H1 (cell line): ENCODE data around the gene PSMB3. TPM values are rescaled to one million over a fixed set of nuclear protein-coding genes. Genes with fewer than 3 reads are reported as not detected.

ENCODE experiments used
- CTCF ChIA-PET: fragments of 300-600 bp; sonication (Branson Sonifier 250); formaldehyde crosslinking; loops from one replicate; lab custom pipeline; 2021; ENCODE audit not compliant: partially characterized antibody; lab: Charles Lee
- POLR2A ChIA-PET: fragments of 300-600 bp; sonication (Branson Sonifier 250); formaldehyde crosslinking; loops from one replicate; lab custom pipeline; 2021; ENCODE audit warnings: inconsistent platforms; ENCODE audit not compliant: partially characterized antibody; lab: Charles Lee
- DNase-seq, 2 experiments: peaks; one replicate each; pipeline versions ENCODE4 v3.0.0 to v3.0.0-alpha.2; 2010 to 2022; ENCODE audit warnings: low spot score in 2 of 2, low read depth in 1 of 2, mixed read lengths in 1 of 2
- FAIRE-seq: peaks from 2 replicates; lab custom pipeline; 2011; peaks lifted over from hg19 to GRCh38; lab: Jason Lieb, UNC
- H2AFZ ChIP-seq: 2 replicates; pipeline ENCODE4 v1.8.1; 2012; ENCODE audit warnings: low read length, inconsistent platforms
- H2AK5ac ChIP-seq: 2 replicates; pipeline ENCODE4 v1.6.1; 2013; ENCODE audit warnings: low read depth, low read length
- H2BK120ac ChIP-seq: replicated peaks from 2 replicates; pipeline ENCODE3; 2013; ENCODE audit warnings: low read depth, low read length, inconsistent platforms
- H2BK12ac ChIP-seq: 2 replicates; pipeline ENCODE4 v1.6.1; 2013; ENCODE audit warnings: low read depth, low read length
- H2BK15ac ChIP-seq: 2 replicates; pipeline ENCODE4 v1.6.1; 2013; ENCODE audit warnings: low read length
- H2BK20ac ChIP-seq: 2 replicates; pipeline ENCODE4 v1.6.1; 2013; ENCODE audit warnings: low read length
- H2BK5ac ChIP-seq: 2 replicates; pipeline ENCODE4 v1.6.1; 2013; ENCODE audit warnings: low read depth, low read length
- H3K14ac ChIP-seq: 2 replicates; pipeline ENCODE4 v1.6.1; 2013; ENCODE audit warnings: inconsistent platforms; ENCODE audit not compliant: insufficient read length
- H3K18ac ChIP-seq: 2 replicates; pipeline ENCODE4 v1.6.1; 2013; ENCODE audit warnings: low read length; ENCODE audit errors: extremely low read depth
- H3K23ac ChIP-seq: 2 replicates; pipeline ENCODE4 v1.6.1; 2013; ENCODE audit warnings: inconsistent platforms; ENCODE audit not compliant: insufficient read length
- H3K23me2 ChIP-seq: 2 replicates; pipeline ENCODE4 v1.6.1; 2013; ENCODE audit warnings: low read depth, low read length
- H3K27ac ChIP-seq: 2 replicates; pipeline ENCODE4 v1.6.1; 2011; ENCODE audit warnings: low read depth, low read length, inconsistent platforms
- H3K27me3 ChIP-seq, 4 experiments: replicated peaks in 1 of 4; 1 replicate in 1 of 4; 2 replicates in 3 of 4; pipeline versions ENCODE4 v1.6.1 to v1.8.1; 2011 to 2013; ENCODE audit warnings: low read length in 3 of 4, mild to moderate bottlenecking in 3 of 4, inconsistent platforms in 2 of 4, mixed read lengths in 2 of 4, moderate library complexity in 1 of 4; ENCODE audit not compliant: control insufficient read depth in 3 of 4, insufficient read depth in 3 of 4; ENCODE audit errors: extremely low read depth in 1 of 4
- H3K36me3 ChIP-seq, 4 experiments: 2 replicates each; pipeline versions ENCODE4 v1.6.1 to v1.8.1; 2011 to 2013; ENCODE audit warnings: mild to moderate bottlenecking in 4 of 4, low read length in 3 of 4, moderate library complexity in 2 of 4, control low read depth in 1 of 4, inconsistent platforms in 1 of 4; ENCODE audit not compliant: insufficient read depth in 4 of 4, control insufficient read depth in 2 of 4
- H3K4ac ChIP-seq: replicated peaks from 2 replicates; pipeline ENCODE3; 2013; ENCODE audit warnings: low read length, low read depth, mixed read lengths, inconsistent platforms; ENCODE audit not compliant: insufficient read length
- H3K4me1 ChIP-seq, 4 experiments: replicated peaks in 1 of 4; 1 replicate in 1 of 4; 2 replicates in 3 of 4; pipeline versions ENCODE4 v1.6.1 to v1.8.1; 2011 to 2013; ENCODE audit warnings: low read length in 3 of 4, inconsistent platforms in 2 of 4, mixed read lengths in 1 of 4; ENCODE audit not compliant: insufficient read depth in 4 of 4, control insufficient read depth in 3 of 4
- H3K4me2 ChIP-seq, 2 experiments: 2 replicates each; pipeline versions ENCODE4 v1.6.1 to v1.8.1; 2011 to 2013; ENCODE audit warnings: low read depth in 2 of 2, low read length in 2 of 2, control low read depth in 1 of 2, inconsistent platforms in 1 of 2, mild to moderate bottlenecking in 1 of 2; ENCODE audit not compliant: insufficient read depth in 1 of 2
- H3K4me3 ChIP-seq, 4 experiments: fragments of 200-600, 300-600 bp in 1 of 4; sonication (generic), shearing (Covaris generic), sonication (Bioruptor Twin) in 1 of 4; 2 replicates each; pipeline versions ENCODE4 v1.5.1 to v1.8.1; 2011 to 2016; ENCODE audit warnings: low read length in 4 of 4, low read depth in 3 of 4, control low read depth in 2 of 4, inconsistent platforms in 2 of 4, mild to moderate bottlenecking in 2 of 4, mixed read lengths in 1 of 4, moderate library complexity in 1 of 4; ENCODE audit not compliant: insufficient read depth in 2 of 4; ENCODE audit errors: extremely low read depth in 1 of 4
- H3K56ac ChIP-seq: replicated peaks from 2 replicates; pipeline ENCODE3; 2013; ENCODE audit warnings: low read depth, mild to moderate bottlenecking, mixed read lengths, low read length, inconsistent platforms; ENCODE audit not compliant: insufficient read length
- H3K79me1 ChIP-seq: 2 replicates; pipeline ENCODE4 v1.6.1; 2013; ENCODE audit warnings: low read depth, low read length, control low read depth
- H3K79me2 ChIP-seq, 2 experiments: 2 replicates each; pipeline versions ENCODE4 v1.6.1 to v1.8.1; 2012 to 2013; ENCODE audit warnings: low read length in 2 of 2, mild to moderate bottlenecking in 2 of 2, inconsistent platforms in 1 of 2; ENCODE audit not compliant: insufficient read depth in 2 of 2, control insufficient read depth in 1 of 2
- H3K9ac ChIP-seq, 4 experiments: replicated peaks in 1 of 4; 1 replicate in 1 of 4; 2 replicates in 3 of 4; pipeline versions ENCODE4 v1.6.1 to v1.8.1; 2011 to 2013; ENCODE audit warnings: low read depth in 3 of 4, low read length in 3 of 4, control low read depth in 2 of 4, mild to moderate bottlenecking in 2 of 4, moderate library complexity in 2 of 4, inconsistent platforms in 1 of 4; ENCODE audit errors: extremely low read depth in 1 of 4
- H3K9me3 ChIP-seq, 2 experiments: 2 replicates each; pipeline versions ENCODE4 v1.6.1 to v1.8.1; 2012 to 2013; ENCODE audit warnings: mild to moderate bottlenecking in 2 of 2, moderate library complexity in 2 of 2, control low read depth in 1 of 2, inconsistent platforms in 1 of 2, low read depth in 1 of 2, low read length in 1 of 2, mixed read lengths in 1 of 2; ENCODE audit not compliant: insufficient read depth in 2 of 2
- H4K20me1 ChIP-seq, 2 experiments: replicated peaks in 1 of 2; 2 replicates each; pipeline versions ENCODE3 to v1.8.1; 2011 to 2013; ENCODE audit warnings: inconsistent platforms in 2 of 2, low read length in 2 of 2, mild to moderate bottlenecking in 1 of 2; ENCODE audit not compliant: insufficient read depth in 2 of 2, control insufficient read depth in 1 of 2
- H4K5ac ChIP-seq: 2 replicates; pipeline ENCODE4 v1.6.1; 2013; ENCODE audit warnings: low read length, low read depth, mixed read lengths, inconsistent platforms; ENCODE audit not compliant: insufficient read length
- H4K8ac ChIP-seq: 2 replicates; pipeline ENCODE4 v1.8.0; 2013; ENCODE audit warnings: mild to moderate bottlenecking, moderate library complexity, low read length, inconsistent platforms; ENCODE audit not compliant: insufficient read depth; ENCODE audit errors: extremely low read depth
- H4K91ac ChIP-seq: replicated peaks from 2 replicates; pipeline ENCODE3; 2013; ENCODE audit warnings: low read length, mixed read lengths, inconsistent platforms; ENCODE audit not compliant: insufficient read length
- CREB1 ChIP-seq: IDR thresholded peaks from 2 replicates; pipeline ENCODE4 v1.6.1; 2012; ENCODE audit warnings: inconsistent platforms
- MAFK ChIP-seq: IDR thresholded peaks from 2 replicates; pipeline ENCODE4 v1.6.1; 2012; ENCODE audit warnings: low read depth, mild to moderate bottlenecking, improper control_type of control experiment, low read length
- MAX ChIP-seq: IDR thresholded peaks from 2 replicates; pipeline ENCODE4 v1.6.1; 2012; ENCODE audit warnings: inconsistent platforms
- WGBS, 2 experiments: shearing (Covaris generic) in 1 of 2; methylation state at CpG; one replicate each; pipeline versions ENCODE4 v1.1.6 to v1.1.7; 2013 to 2015; ENCODE audit warnings: low lambda C conversion rate in 2 of 2, mixed read lengths in 2 of 2, inconsistent platforms in 1 of 2, low coverage in 1 of 2, missing lambda C conversion rate in 1 of 2; ENCODE audit not compliant: insufficient replicate concordance in 2 of 2, insufficient coverage in 1 of 2, insufficient read length in 1 of 2; ENCODE audit errors: extremely low coverage in 1 of 2, missing lambda C conversion rate in 1 of 2; 5-methylcytosine and 5-hydroxymethylcytosine counted together
- polyA plus RNA-seq, 7 experiments: library from polyadenylated mRNA; depleted of rRNA in 3 of 7; stranded (reverse) in 5 of 7; unstranded in 2 of 7; fragments of >200 nt in 5 of 7; fragments of 200-250 nt in 2 of 7; gene quantifications; 1 replicate in 5 of 7; 2 replicates in 1 of 7; 4 replicates in 1 of 7; pipeline versions ENCODE4 v1.2.1 to v1.2.3, GENCODE V29; 2011 to 2013; ENCODE audit warnings: missing spikeins in 2 of 7, mixed read lengths in 2 of 7
- total RNA-seq: library from RNA; stranded (reverse); fragmentation: NEBNext Ultra II Directional; extraction: Animal tissue kit (Norgen Biotek cat#: 25700); gene quantifications from 2 replicates; pipeline ENCODE4 v1.2.1, GENCODE V29; 2021

PSMB3 gene
- total and polyA plus RNA-seq, 2 of the 8 experiments (the other 6 are each of a cell fraction or from before 2014, with no cell fraction given): 291 to 914 TPM

- Histone ChIP-seq H3K4me1 (peaks cover 0 to 14% (median 6%) of the 10 kb centered on the region in 4 experiments; a peak in 5 of 7 replicates), H2AFZ (peak overlapping the region; percentile 47; the same call in 1 of the 2 replicates), H4K8ac (no peak overlapping the region; the same call in none of the 2 replicates), H2BK15ac (peak overlapping the region; percentile 98), H4K20me1 (peaks cover 9 to 27% of the 10 kb centered on the region in 2 experiments), H3K4me3 (peak overlapping the region; percentile 48 to 72 (median 63)), H2BK5ac (peak overlapping the region; percentile 90; the same call in 1 of the 2 replicates), H3K23ac (no peak overlapping the region), H3K27me3 (peaks cover 0 to 17% (median 7%) of the 10 kb centered on the region in 4 experiments; a peak in 3 of 7 replicates), H2BK20ac (no peak overlapping the region), H3K9ac (peak overlapping the region in 3 of 4 experiments; percentile 40 to 51 (median 46); a peak in 5 of 7 replicates), H3K56ac (no peak overlapping the region), H3K4me2 (peak overlapping the region; percentile 88 to 94), H3K27ac (no peak overlapping the region), H3K4ac (peak overlapping the region; percentile 4), H3K14ac (no peak overlapping the region), H3K79me1 (no peaks in the 10 kb centered on the region), H3K79me2 (no peaks in the 10 kb centered on the region), H3K36me3 (peaks cover 0 to 6% (median 2%) of the 10 kb centered on the region in 4 experiments; a peak in 5 of 8 replicates), H2BK12ac (peak overlapping the region; percentile 80; the same call in 1 of the 2 replicates), H2BK120ac (no peak overlapping the region), H3K23me2 (peaks cover 9% of the 10 kb centered on the region; the same call in 1 of the 2 replicates), H4K91ac (peak overlapping the region; percentile 76), H3K9me3 (no peaks in the 10 kb centered on the region), H4K5ac (no peak overlapping the region), H3K18ac (peak overlapping the region; percentile 71), H2AK5ac (peak overlapping the region; percentile 2; the same call in 1 of the 2 replicates)
- 39% methylated on average over 21 of the region's 27 CpGs; no CpG with 5 or more reads in 1 of the 2 experiments for WGBS, 2 experiments
- no peak for FAIRE-seq
- no peak for TF ChIP-seq MAFK
- 0 out of 2 replicates have a peak, but pooled peaks have one; percentile 3 for TF ChIP-seq MAX
- 0 out of 2 replicates have a peak, but pooled peaks have one; percentile 47 for TF ChIP-seq CREB1
- DNase-seq: peak in 1 of 2 experiments; percentile 77
- POLR2A ChIA-PET: interaction anchor here (0.6 to 7.0 kb wide), 23 partner anchors 8 to 474 kb away, joined by 3 to 40 read pairs (median 4); partner anchors contain the start of genes CWC25, MLLT6, PCGF2 and PSMB3
- CTCF ChIA-PET: interaction anchor here (0.7 to 3.7 kb wide), 19 partner anchors 8 to 141 kb away, joined by 3 to 29 read pairs (median 4); partner anchors contain the start of gene EPOP
Measured at GRCh38 chr17:38730526-38731379, 21.8 kb upstream of the PSMB3 start.
